Lower leg skin (tissue), 4 donors: ENCODE results near the gene ME1. TPM values are rescaled to one million over a fixed set of nuclear protein-coding genes. Genes with fewer than 3 reads are reported as not detected.

Experiments used
- DNase-seq, 2 donors: peaks; one replicate each; pipeline ENCODE4 v3.0.0-alpha.2; 2019; ENCODE audit warnings: low spot score in 2 of 2
- H3K4me3 ChIP-seq: fragments of 200-600 bp; sonication (generic); 2 replicates; pipeline ENCODE4 v1.5.1; 2017; ENCODE audit warnings: mild to moderate bottlenecking, low read depth; ENCODE audit not compliant: poor library complexity, severe bottlenecking
- POLR2A ChIP-seq, 2 donors: fragments of 450-650 bp; IDR thresholded peaks; one replicate each; pipeline ENCODE4 v1.6.1; 2016 to 2017; ENCODE audit warnings: antibody characterized with exemption in 2 of 2, mild to moderate bottlenecking in 1 of 2, moderate library complexity in 1 of 2
- WGBS, 2 donors: methylation state at CpG; one replicate each; pipeline ENCODE4 v1.1.5; 2018; 5-methylcytosine and 5-hydroxymethylcytosine counted together
- intact Hi-C: fragments of 100-400 bp; cut with DNase I; formaldehyde crosslinking; loops from one replicate; pipeline ENCODE4 v1.15.0; 2023; ENCODE audit warnings: low total_unique reads
- total RNA-seq, 4 donors: library from RNA; depleted of rRNA; stranded (reverse); fragments of >200 nt; gene quantifications; one replicate each; pipeline ENCODE4 v1.1.0, GENCODE V29; 2016
- TF ChIP-seq, protein P1 (sequence below), 3 donors: fragments of 450-650 bp; IDR thresholded peaks; one replicate each; pipeline ENCODE4 v1.5.1; 2016; ENCODE audit warnings: antibody characterized with exemption in 3 of 3, mild to moderate bottlenecking in 3 of 3, moderate library complexity in 2 of 3

The ME1 gene
- 10 to 100 TPM; 17.3 to 55.0 (median 20.8) TPM for total RNA-seq

DNA sequence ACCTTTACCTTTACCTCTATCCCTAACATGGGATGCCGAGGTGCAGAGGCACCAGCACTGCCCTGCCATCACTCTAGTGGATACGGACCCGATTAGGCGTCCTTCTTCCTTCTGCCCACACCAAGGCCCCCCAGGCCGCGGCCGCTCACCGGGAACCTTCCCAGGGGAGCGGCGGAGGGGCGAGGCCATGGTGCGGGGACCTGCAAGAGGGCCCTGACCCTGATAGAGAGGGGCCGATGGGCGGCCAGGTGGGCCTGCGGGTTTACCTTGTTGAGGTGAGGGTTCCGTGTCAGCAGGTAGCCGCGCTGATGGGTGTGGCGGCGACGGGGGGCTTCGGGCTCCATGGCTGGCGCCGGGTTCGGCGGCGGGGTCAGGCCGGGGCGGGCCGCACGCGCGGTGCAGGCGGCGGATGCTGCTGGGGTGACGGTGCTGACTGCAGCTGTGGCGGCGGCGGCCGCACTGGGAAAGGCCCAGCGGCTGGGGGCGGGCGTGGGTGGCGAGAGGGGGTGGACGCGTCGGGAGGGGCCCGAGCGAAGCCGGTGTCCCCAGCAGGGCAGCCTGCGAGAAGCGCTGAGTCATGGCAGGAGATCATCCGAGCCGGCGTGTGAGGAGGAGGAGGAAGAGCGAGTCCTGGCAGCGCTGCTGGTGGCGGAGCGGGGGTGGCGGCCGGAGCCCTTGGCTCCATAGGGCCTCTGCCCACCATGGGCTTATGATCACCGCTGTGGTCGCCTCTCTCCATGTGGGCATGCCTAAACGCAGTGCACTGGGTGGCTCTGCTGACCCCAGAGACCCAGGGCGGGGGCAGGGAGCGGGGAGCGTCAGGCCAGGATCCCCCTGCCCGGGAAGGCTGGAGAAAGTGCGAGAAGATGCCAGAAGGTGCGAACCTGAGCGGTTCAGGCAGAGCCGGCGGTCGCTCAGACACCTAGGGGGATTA is at the start of gene ME1:
Gene ME1, minus strand, starts transcription at position 441 of the 934 bp plus-strand sequence. Its CDS starts 97 bp downstream, at position 344.
- 12 to 13% methylated on average over 68 to 71 of the region's 74 CpGs for WGBS, 2 donors
- TF ChIP-seq, protein P1, sequence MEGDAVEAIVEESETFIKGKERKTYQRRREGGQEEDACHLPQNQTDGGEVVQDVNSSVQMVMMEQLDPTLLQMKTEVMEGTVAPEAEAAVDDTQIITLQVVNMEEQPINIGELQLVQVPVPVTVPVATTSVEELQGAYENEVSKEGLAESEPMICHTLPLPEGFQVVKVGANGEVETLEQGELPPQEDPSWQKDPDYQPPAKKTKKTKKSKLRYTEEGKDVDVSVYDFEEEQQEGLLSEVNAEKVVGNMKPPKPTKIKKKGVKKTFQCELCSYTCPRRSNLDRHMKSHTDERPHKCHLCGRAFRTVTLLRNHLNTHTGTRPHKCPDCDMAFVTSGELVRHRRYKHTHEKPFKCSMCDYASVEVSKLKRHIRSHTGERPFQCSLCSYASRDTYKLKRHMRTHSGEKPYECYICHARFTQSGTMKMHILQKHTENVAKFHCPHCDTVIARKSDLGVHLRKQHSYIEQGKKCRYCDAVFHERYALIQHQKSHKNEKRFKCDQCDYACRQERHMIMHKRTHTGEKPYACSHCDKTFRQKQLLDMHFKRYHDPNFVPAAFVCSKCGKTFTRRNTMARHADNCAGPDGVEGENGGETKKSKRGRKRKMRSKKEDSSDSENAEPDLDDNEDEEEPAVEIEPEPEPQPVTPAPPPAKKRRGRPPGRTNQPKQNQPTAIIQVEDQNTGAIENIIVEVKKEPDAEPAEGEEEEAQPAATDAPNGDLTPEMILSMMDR (IDR thresholded peaks at IDR 0.05): no peak
- TF ChIP-seq POLR2A (IDR thresholded peaks at IDR 0.05): no peak
- DNase-seq: peak; percentile 64 to 92
- intact Hi-C loops: no loop called here
- H3K4me3 ChIP-seq: peak within 1 kb of the TSS; percentile 54

GRCh38 chr6:83480470-83480869 is 49.6 kb upstream of the ME1 start:
- no peak for DNase-seq
- WGBS, 2 donors: 67 to 75% methylated on average over 1 of the region's 1 CpG
- intact Hi-C loops: no loop called here
- no peak for TF ChIP-seq POLR2A (IDR thresholded peaks at IDR 0.05)
- TF ChIP-seq, protein P1 (IDR thresholded peaks at IDR 0.05): no peak
- H3K4me3 ChIP-seq: no peak overlapping the region

DNA sequence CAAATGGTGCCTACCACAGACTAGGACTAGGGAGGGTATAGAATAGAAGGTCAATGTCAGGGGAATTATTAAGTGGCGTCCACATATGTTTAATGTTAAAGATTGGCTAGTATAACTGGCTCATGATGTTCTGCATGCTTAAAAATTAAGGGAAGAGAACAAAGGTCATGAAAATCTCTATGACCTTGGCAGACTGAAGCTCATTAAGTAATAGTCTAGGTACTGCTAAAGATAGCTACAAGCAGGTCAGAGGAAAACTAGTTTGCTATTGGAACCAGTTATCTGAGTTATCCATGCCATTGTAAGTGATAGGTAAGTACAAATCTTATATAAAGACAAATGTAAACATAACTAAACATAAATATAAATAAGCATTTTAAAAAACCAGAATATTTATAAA is 48.5 kb upstream of the ME1 start:
- intact Hi-C loops: no loop called here
- TF ChIP-seq POLR2A (IDR thresholded peaks at IDR 0.05): no peak
- TF ChIP-seq, protein P1 (IDR thresholded peaks at IDR 0.05): no peak
- WGBS, 2 donors: 63 to 70% methylated on average over 1 of the region's 1 CpG
- DNase-seq: no peak
- no peak overlapping the region for H3K4me3 ChIP-seq

DNA sequence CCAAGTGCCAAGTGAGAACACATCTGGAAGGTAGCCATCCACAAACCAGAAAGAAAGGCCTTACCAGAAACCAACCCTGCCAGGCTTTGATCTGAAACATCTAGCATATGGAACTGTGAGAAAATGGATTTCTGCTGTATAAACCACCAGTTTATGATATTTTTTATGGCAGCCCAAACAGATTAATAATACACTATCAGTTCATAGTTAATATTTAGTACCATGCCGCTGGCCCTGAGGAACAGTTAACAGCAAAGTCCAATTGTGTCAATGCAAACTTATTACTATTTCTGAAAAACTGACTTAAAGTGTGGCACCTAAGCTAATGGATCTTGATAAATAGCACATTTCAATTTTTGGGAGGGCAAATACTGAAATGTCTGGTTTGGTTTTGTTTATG is 46.1 kb upstream of the ME1 start:
- no peak for DNase-seq
- WGBS, 2 donors: 90 to 97% methylated on average over 1 of the region's 1 CpG
- intact Hi-C loops: no loop called here
- no peak for TF ChIP-seq POLR2A (IDR thresholded peaks at IDR 0.05)
- TF ChIP-seq, protein P1 (IDR thresholded peaks at IDR 0.05): no peak
- no peak overlapping the region for H3K4me3 ChIP-seq

DNA sequence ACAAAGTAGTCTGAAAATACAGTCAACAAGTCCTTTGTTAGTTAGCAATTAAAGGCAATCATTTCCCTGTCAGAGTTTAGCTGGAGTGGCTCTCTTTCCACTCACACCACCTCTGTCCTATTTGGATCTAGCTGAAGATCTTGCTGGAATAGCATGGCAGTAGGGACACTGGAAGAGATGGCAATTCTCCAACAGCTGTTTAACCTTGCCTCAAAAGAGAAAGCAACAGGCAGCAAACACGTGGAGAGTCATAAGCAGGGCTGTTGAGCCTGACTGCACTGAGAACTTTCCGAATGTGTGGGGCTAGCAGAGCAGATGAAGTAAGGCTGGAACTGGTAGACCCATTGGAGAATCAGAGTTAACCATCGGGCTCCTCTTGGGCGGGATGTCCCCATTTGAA is 43.5 kb upstream of the ME1 start:
- intact Hi-C loops: no loop called here
- WGBS, 2 donors: 51 to 64% methylated on average over 4 of the region's 4 CpGs
- H3K4me3 ChIP-seq: no peak overlapping the region
- DNase-seq: no peak
- TF ChIP-seq POLR2A (IDR thresholded peaks at IDR 0.05): no peak
- TF ChIP-seq, protein P1 (IDR thresholded peaks at IDR 0.05): no peak
